Limb (tissue), 2 donors: Measurements from ENCODE around the gene SHISA3.
A peak's percentile ranks its signal among the peaks of the same experiment; 100 is the strongest.
"Not testable (repeated sequence)": the region's sequence is repeated elsewhere in the genome, so short reads cannot be mapped to it uniquely, and the experiment has no call there.

Experiments
- DNase-seq, 2 donors: peaks; one replicate each; pipeline ENCODE4 v3.0.0-alpha.2; 2016; ENCODE audit errors: extremely low spot score in 2 of 2

Gene SHISA3

GRCh38 chr4:42396752-42397634 is at the start of gene SHISA3:
Gene SHISA3, plus strand, starts transcription at chr4:42397488. Its CDS starts 569 bp downstream, at chr4:42398057.
- peak in 1 of 2 donors; percentile 63 for DNase-seq

- no peak for DNase-seq
Observed at GRCh38 chr4:42348247-42348646, 49.0 kb upstream of the SHISA3 start.

GRCh38 chr4:42348692-42349091 is 48.6 kb upstream of the SHISA3 start:
- no peak for DNase-seq

- no peak for DNase-seq
Observed at GRCh38 chr4:42350611-42351182, 46.6 kb upstream of the SHISA3 start.

GRCh38 chr4:42352049-42352448 is 45.2 kb upstream of the SHISA3 start:
- no peak for DNase-seq

GRCh38 chr4:42357325-42357724 is 40.0 kb upstream of the SHISA3 start:
- no peak for DNase-seq

- no peak for DNase-seq
Observed at GRCh38 chr4:42359711-42360110, 37.6 kb upstream of the SHISA3 start.

- DNase-seq: no peak
Observed at GRCh38 chr4:42360256-42360669, 37.0 kb upstream of the SHISA3 start.

GRCh38 chr4:42361456-42361855 is 35.8 kb upstream of the SHISA3 start:
- no peak for DNase-seq

- no peak for DNase-seq
Observed at GRCh38 chr4:42362591-42362990, 34.7 kb upstream of the SHISA3 start.

GRCh38 chr4:42363614-42364013 is 33.7 kb upstream of the SHISA3 start:
- DNase-seq: no peak

GRCh38 chr4:42364266-42365053 is 32.8 kb upstream of the SHISA3 start:
- DNase-seq: no peak

GRCh38 chr4:42366959-42367358 is 30.3 kb upstream of the SHISA3 start:
- DNase-seq: no peak

GRCh38 chr4:42369489-42369888 is 27.8 kb upstream of the SHISA3 start:
- DNase-seq: no peak

- DNase-seq: peak in 1 of 2 donors; percentile 60
Observed at GRCh38 chr4:42371305-42372252, 25.7 kb upstream of the SHISA3 start.

GRCh38 chr4:42372303-42372702 is 25.0 kb upstream of the SHISA3 start:
- DNase-seq: not testable (repeated sequence)

GRCh38 chr4:42377497-42377896 is 19.8 kb upstream of the SHISA3 start:
- no peak for DNase-seq

- DNase-seq: no peak
Observed at GRCh38 chr4:42381666-42382065, 15.6 kb upstream of the SHISA3 start.

- DNase-seq: no peak
Observed at GRCh38 chr4:42385516-42385915, 11.8 kb upstream of the SHISA3 start.

GRCh38 chr4:42390622-42391354 is 6.5 kb upstream of the SHISA3 start:
- DNase-seq: no peak
